H9 (cell line): Measurements from ENCODE around the gene GALNT2. TPM values are rescaled to one million over a fixed set of nuclear protein-coding genes. Genes with fewer than 3 reads are reported as not detected.

Experiments used
- DNase-seq: peaks from one replicate; pipeline ENCODE4 v3.0.0-alpha.2; 2017
- H2AFZ ChIP-seq: one replicate; pipeline ENCODE4 v1.6.1; 2013; ENCODE audit warnings: mild to moderate bottlenecking, low read length, control low read depth, moderate library complexity
- H2AK5ac ChIP-seq: 2 replicates; pipeline ENCODE4 v1.6.1; 2013; ENCODE audit warnings: low read length, control low read depth, mixed read lengths; ENCODE audit not compliant: insufficient read length
- H2BK120ac ChIP-seq: one replicate; pipeline ENCODE4 v1.6.1; 2013; ENCODE audit warnings: low read depth, mild to moderate bottlenecking, low read length, control low read depth, inconsistent platforms; ENCODE audit not compliant: poor library complexity, severe bottlenecking
- H2BK12ac ChIP-seq: 2 replicates; pipeline ENCODE4 v1.6.1; 2013; ENCODE audit warnings: low read length, control low read depth, mixed read lengths, low read depth; ENCODE audit not compliant: insufficient read length
- H2BK15ac ChIP-seq: 2 replicates; pipeline ENCODE4 v1.6.1; 2013; ENCODE audit warnings: low read depth, low read length, control low read depth
- H2BK20ac ChIP-seq: one replicate; pipeline ENCODE4 v1.6.1; 2013; ENCODE audit warnings: low read depth, mild to moderate bottlenecking, low read length, control low read depth, inconsistent platforms; ENCODE audit not compliant: poor library complexity, severe bottlenecking
- H2BK5ac ChIP-seq: 2 replicates; pipeline ENCODE4 v1.6.1; 2013; ENCODE audit warnings: low read length, control low read depth, mixed read lengths; ENCODE audit not compliant: insufficient read length
- H3K14ac ChIP-seq: 2 replicates; pipeline ENCODE4 v1.6.1; 2013; ENCODE audit warnings: low read length, control low read depth; ENCODE audit not compliant: insufficient read depth
- H3K18ac ChIP-seq: 2 replicates; pipeline ENCODE4 v1.6.1; 2013; ENCODE audit warnings: low read depth, mild to moderate bottlenecking, mixed read lengths, low read length, control low read depth; ENCODE audit not compliant: insufficient read length
- H3K23ac ChIP-seq: 2 replicates; pipeline ENCODE4 v1.6.1; 2013; ENCODE audit warnings: low read length, control low read depth, mixed read lengths, low read depth; ENCODE audit not compliant: insufficient read length
- H3K23me2 ChIP-seq: 2 replicates; pipeline ENCODE4 v1.6.1; 2013; ENCODE audit warnings: low read depth, mild to moderate bottlenecking, mixed read lengths, low read length, control low read depth; ENCODE audit not compliant: insufficient read length, poor library complexity, severe bottlenecking
- H3K27ac ChIP-seq: 2 replicates; pipeline ENCODE4 v1.5.1; 2013; ENCODE audit warnings: low read length, control low read depth, mixed read lengths, low read depth; ENCODE audit not compliant: insufficient read length
- H3K27me3 ChIP-seq: 2 replicates; pipeline ENCODE4 v1.6.1; 2013; ENCODE audit warnings: low read length, control low read depth, inconsistent platforms; ENCODE audit not compliant: insufficient read depth
- H3K4ac ChIP-seq: 2 replicates; pipeline ENCODE4 v1.6.1; 2013; ENCODE audit warnings: low read depth, mild to moderate bottlenecking, control low read depth, inconsistent platforms, low read length, moderate library complexity
- H3K4me1 ChIP-seq: 2 replicates; pipeline ENCODE4 v1.6.1; 2013; ENCODE audit warnings: low read length, control low read depth, inconsistent platforms; ENCODE audit not compliant: insufficient read depth
- H3K4me2 ChIP-seq: 2 replicates; pipeline ENCODE4 v1.6.1; 2013; ENCODE audit warnings: low read length, control low read depth, mixed read lengths; ENCODE audit not compliant: insufficient read length, insufficient read depth
- H3K56ac ChIP-seq: 2 replicates; pipeline ENCODE4 v1.6.1; 2013; ENCODE audit warnings: low read depth, mild to moderate bottlenecking, mixed read lengths, low read length, control low read depth; ENCODE audit not compliant: insufficient read length
- H3K79me1 ChIP-seq: 2 replicates; pipeline ENCODE4 v1.6.1; 2013; ENCODE audit warnings: low read depth, mild to moderate bottlenecking, moderate library complexity, low read length, control low read depth, inconsistent platforms; ENCODE audit not compliant: insufficient read depth, poor library complexity, severe bottlenecking
- H3K79me2 ChIP-seq: 2 replicates; pipeline ENCODE4 v1.6.1; 2013; ENCODE audit warnings: low read length, control low read depth, inconsistent platforms; ENCODE audit not compliant: insufficient read depth
- H3K9ac ChIP-seq: 2 replicates; pipeline ENCODE4 v1.6.1; 2013; ENCODE audit warnings: low read length, control low read depth, mixed read lengths; ENCODE audit not compliant: insufficient read length; ENCODE audit errors: extremely low read depth
- H3K9me3 ChIP-seq: one replicate; pipeline ENCODE4 v1.6.1; 2013; ENCODE audit warnings: low read depth, low read length, inconsistent platforms; ENCODE audit not compliant: control insufficient read depth
- H3T11ph ChIP-seq: one replicate; pipeline ENCODE4 v1.6.1; 2013; ENCODE audit warnings: mild to moderate bottlenecking, low read length, control low read depth, inconsistent platforms
- H4K20me1 ChIP-seq: one replicate; pipeline ENCODE4 v1.6.1; 2013; ENCODE audit not compliant: control insufficient read depth, insufficient read length, insufficient read depth
- H4K5ac ChIP-seq: 2 replicates; pipeline ENCODE4 v1.6.1; 2013; ENCODE audit warnings: low read depth, mild to moderate bottlenecking, mixed read lengths, low read length, control low read depth; ENCODE audit not compliant: insufficient read length
- H4K8ac ChIP-seq: replicated peaks from 2 replicates; pipeline ENCODE4 v1.6.1; 2013; ENCODE audit warnings: low read length, control low read depth, mixed read lengths, low read depth; ENCODE audit not compliant: insufficient read length
- H4K91ac ChIP-seq: 2 replicates; pipeline ENCODE4 v1.6.1; 2013; ENCODE audit warnings: low read depth, mild to moderate bottlenecking, moderate library complexity, mixed read lengths, low read length, control low read depth; ENCODE audit not compliant: insufficient read length
- H3K27ac Mint-ChIP-seq, 3 experiments: 2 replicates in 2 of 3; 3 replicates in 1 of 3; pipeline ENCODE4 v1.8.0; 2020 to 2021; ENCODE audit warnings: mixed read lengths in 3 of 3, mild to moderate bottlenecking in 1 of 3, moderate library complexity in 1 of 3
- H3K27me3 Mint-ChIP-seq: 2 replicates; pipeline ENCODE4 v1.8.0; 2021; ENCODE audit warnings: low read depth, mild to moderate bottlenecking, moderate library complexity, mixed read lengths
- H3K36me3 Mint-ChIP-seq, 3 experiments: 2 replicates in 2 of 3; 3 replicates in 1 of 3; pipeline ENCODE4 v1.8.0; 2020 to 2021; ENCODE audit warnings: low read depth in 3 of 3, mixed read lengths in 3 of 3; ENCODE audit not compliant: insufficient read depth in 1 of 3
- H3K4me1 Mint-ChIP-seq, 2 experiments: 2 replicates each; pipeline ENCODE4 v1.8.0; 2020; ENCODE audit warnings: mixed read lengths in 2 of 2
- H3K4me3 Mint-ChIP-seq, 2 experiments: 2 replicates in 1 of 2; 3 replicates in 1 of 2; pipeline ENCODE4 v1.8.0; 2020 to 2021; ENCODE audit warnings: mild to moderate bottlenecking in 2 of 2, mixed read lengths in 2 of 2, moderate library complexity in 1 of 2
- H3K9me3 Mint-ChIP-seq, 2 experiments: 2 replicates in 1 of 2; 3 replicates in 1 of 2; pipeline ENCODE4 v1.8.0; 2020; ENCODE audit warnings: mild to moderate bottlenecking in 2 of 2, mixed read lengths in 2 of 2, moderate library complexity in 1 of 2
- WGBS: extraction: QIAGEN DNeasy Blood & Tissue Kit; methylation state at CpG from one replicate; pipeline ENCODE4 v1.1.7; 2013; ENCODE audit warnings: missing lambda C conversion rate, low lambda C conversion rate, mixed read lengths; ENCODE audit not compliant: insufficient read length; ENCODE audit errors: extremely low coverage; 5-methylcytosine and 5-hydroxymethylcytosine counted together
- total RNA-seq: library from RNA; stranded (reverse); gene quantifications from 2 replicates; pipeline ENCODE4 v1.2.1, GENCODE V29; 2021
- TF ChIP-seq, protein P1 (sequence below): fragments of 200-600 bp; sonication (generic); conservative IDR thresholded peaks from 3 replicates; pipeline ENCODE4 v1.8.0; 2021; ENCODE audit warnings: antibody characterized with exemption, mild to moderate bottlenecking

GALNT2 gene
- total RNA-seq, 1 experiment from 2014 or later, result 57.6 TPM

- peak overlapping the region; percentile 17 to 66 (median 50); a peak in 3 of 7 replicates for H3K27ac Mint-ChIP-seq
These were observed 203.7 kb downstream of the GALNT2 start for GRCh38 chr1:230270559-230271281.

More at GRCh38 chr1:230270559-230271281, 203.7 kb downstream of the GALNT2 start:
- Histone ChIP-seq H3K9me3 (no peaks in the 10 kb centered on the region), H2AK5ac (no peak overlapping the region), H4K20me1 (no peaks in the 10 kb centered on the region), H3K9ac (no peak overlapping the region), H4K5ac (no peak overlapping the region), H3K23me2 (no peaks in the 10 kb centered on the region), H3K79me1 (no peaks in the 10 kb centered on the region), H3K56ac (no peak overlapping the region), H3K79me2 (no peaks in the 10 kb centered on the region), H3K18ac (no peak overlapping the region), H2BK120ac (no peak overlapping the region), H3K27me3 (no peaks in the 10 kb centered on the region), H3K4me1 (no peaks in the 10 kb centered on the region), H3K23ac (no peak overlapping the region), H2BK12ac (no peak overlapping the region), H3K27ac (no peak overlapping the region), H2BK5ac (no peak overlapping the region), H2BK15ac (no peak overlapping the region), H3T11ph (no peak overlapping the region), H3K4me2 (no peak overlapping the region), H2AFZ (no peak overlapping the region), H3K4ac (no peak overlapping the region), H4K91ac (no peak overlapping the region), H2BK20ac (no peak overlapping the region), H4K8ac (no peak overlapping the region), H3K14ac (no peak overlapping the region)
- no peaks in the 10 kb centered on the region for H3K9me3 Mint-ChIP-seq
- H3K4me3 Mint-ChIP-seq, result no peak overlapping the region
- peaks cover 4 to 6% (median 5%) of the 10 kb centered on the region in 3 experiments; a peak in 6 of 7 replicates for H3K36me3 Mint-ChIP-seq
- WGBS, result no CpG with 5 or more reads among the region's 14 CpGs
- peaks cover 2% of the 10 kb centered on the region in 2 experiments; a peak in 2 of 4 replicates for H3K4me1 Mint-ChIP-seq
- DNase-seq, result no peak
- TF ChIP-seq, protein P1, sequence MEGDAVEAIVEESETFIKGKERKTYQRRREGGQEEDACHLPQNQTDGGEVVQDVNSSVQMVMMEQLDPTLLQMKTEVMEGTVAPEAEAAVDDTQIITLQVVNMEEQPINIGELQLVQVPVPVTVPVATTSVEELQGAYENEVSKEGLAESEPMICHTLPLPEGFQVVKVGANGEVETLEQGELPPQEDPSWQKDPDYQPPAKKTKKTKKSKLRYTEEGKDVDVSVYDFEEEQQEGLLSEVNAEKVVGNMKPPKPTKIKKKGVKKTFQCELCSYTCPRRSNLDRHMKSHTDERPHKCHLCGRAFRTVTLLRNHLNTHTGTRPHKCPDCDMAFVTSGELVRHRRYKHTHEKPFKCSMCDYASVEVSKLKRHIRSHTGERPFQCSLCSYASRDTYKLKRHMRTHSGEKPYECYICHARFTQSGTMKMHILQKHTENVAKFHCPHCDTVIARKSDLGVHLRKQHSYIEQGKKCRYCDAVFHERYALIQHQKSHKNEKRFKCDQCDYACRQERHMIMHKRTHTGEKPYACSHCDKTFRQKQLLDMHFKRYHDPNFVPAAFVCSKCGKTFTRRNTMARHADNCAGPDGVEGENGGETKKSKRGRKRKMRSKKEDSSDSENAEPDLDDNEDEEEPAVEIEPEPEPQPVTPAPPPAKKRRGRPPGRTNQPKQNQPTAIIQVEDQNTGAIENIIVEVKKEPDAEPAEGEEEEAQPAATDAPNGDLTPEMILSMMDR, result no peak
- H3K27me3 Mint-ChIP-seq, result no peaks in the 10 kb centered on the region
